H9 (cell line): ENCODE data around the gene ADAR. TPM values are rescaled to one million over a fixed set of nuclear protein-coding genes. Genes with fewer than 3 reads are reported as not detected.

Source experiments
- DNase-seq: peaks from one replicate; pipeline ENCODE4 v3.0.0-alpha.2; 2017
- H2AFZ ChIP-seq: one replicate; pipeline ENCODE4 v1.6.1; 2013; ENCODE audit warnings: mild to moderate bottlenecking, low read length, control low read depth, moderate library complexity
- H2AK5ac ChIP-seq: 2 replicates; pipeline ENCODE4 v1.6.1; 2013; ENCODE audit warnings: low read length, control low read depth, mixed read lengths; ENCODE audit not compliant: insufficient read length
- H2BK120ac ChIP-seq: one replicate; pipeline ENCODE4 v1.6.1; 2013; ENCODE audit warnings: low read depth, mild to moderate bottlenecking, low read length, control low read depth, inconsistent platforms; ENCODE audit not compliant: poor library complexity, severe bottlenecking
- H2BK12ac ChIP-seq: 2 replicates; pipeline ENCODE4 v1.6.1; 2013; ENCODE audit warnings: low read length, control low read depth, mixed read lengths, low read depth; ENCODE audit not compliant: insufficient read length
- H2BK15ac ChIP-seq: 2 replicates; pipeline ENCODE4 v1.6.1; 2013; ENCODE audit warnings: low read depth, low read length, control low read depth
- H2BK20ac ChIP-seq: one replicate; pipeline ENCODE4 v1.6.1; 2013; ENCODE audit warnings: low read depth, mild to moderate bottlenecking, low read length, control low read depth, inconsistent platforms; ENCODE audit not compliant: poor library complexity, severe bottlenecking
- H2BK5ac ChIP-seq: 2 replicates; pipeline ENCODE4 v1.6.1; 2013; ENCODE audit warnings: low read length, control low read depth, mixed read lengths; ENCODE audit not compliant: insufficient read length
- H3K14ac ChIP-seq: 2 replicates; pipeline ENCODE4 v1.6.1; 2013; ENCODE audit warnings: low read length, control low read depth; ENCODE audit not compliant: insufficient read depth
- H3K18ac ChIP-seq: 2 replicates; pipeline ENCODE4 v1.6.1; 2013; ENCODE audit warnings: low read depth, mild to moderate bottlenecking, mixed read lengths, low read length, control low read depth; ENCODE audit not compliant: insufficient read length
- H3K23ac ChIP-seq: 2 replicates; pipeline ENCODE4 v1.6.1; 2013; ENCODE audit warnings: low read length, control low read depth, mixed read lengths, low read depth; ENCODE audit not compliant: insufficient read length
- H3K23me2 ChIP-seq: 2 replicates; pipeline ENCODE4 v1.6.1; 2013; ENCODE audit warnings: low read depth, mild to moderate bottlenecking, mixed read lengths, low read length, control low read depth; ENCODE audit not compliant: insufficient read length, poor library complexity, severe bottlenecking
- H3K27ac ChIP-seq: 2 replicates; pipeline ENCODE4 v1.5.1; 2013; ENCODE audit warnings: low read length, control low read depth, mixed read lengths, low read depth; ENCODE audit not compliant: insufficient read length
- H3K27me3 ChIP-seq: 2 replicates; pipeline ENCODE4 v1.6.1; 2013; ENCODE audit warnings: low read length, control low read depth, inconsistent platforms; ENCODE audit not compliant: insufficient read depth
- H3K4ac ChIP-seq: 2 replicates; pipeline ENCODE4 v1.6.1; 2013; ENCODE audit warnings: low read depth, mild to moderate bottlenecking, control low read depth, inconsistent platforms, low read length, moderate library complexity
- H3K4me1 ChIP-seq: 2 replicates; pipeline ENCODE4 v1.6.1; 2013; ENCODE audit warnings: low read length, control low read depth, inconsistent platforms; ENCODE audit not compliant: insufficient read depth
- H3K4me2 ChIP-seq: 2 replicates; pipeline ENCODE4 v1.6.1; 2013; ENCODE audit warnings: low read length, control low read depth, mixed read lengths; ENCODE audit not compliant: insufficient read length, insufficient read depth
- H3K56ac ChIP-seq: 2 replicates; pipeline ENCODE4 v1.6.1; 2013; ENCODE audit warnings: low read depth, mild to moderate bottlenecking, mixed read lengths, low read length, control low read depth; ENCODE audit not compliant: insufficient read length
- H3K79me1 ChIP-seq: 2 replicates; pipeline ENCODE4 v1.6.1; 2013; ENCODE audit warnings: low read depth, mild to moderate bottlenecking, moderate library complexity, low read length, control low read depth, inconsistent platforms; ENCODE audit not compliant: insufficient read depth, poor library complexity, severe bottlenecking
- H3K79me2 ChIP-seq: 2 replicates; pipeline ENCODE4 v1.6.1; 2013; ENCODE audit warnings: low read length, control low read depth, inconsistent platforms; ENCODE audit not compliant: insufficient read depth
- H3K9ac ChIP-seq: 2 replicates; pipeline ENCODE4 v1.6.1; 2013; ENCODE audit warnings: low read length, control low read depth, mixed read lengths; ENCODE audit not compliant: insufficient read length; ENCODE audit errors: extremely low read depth
- H3K9me3 ChIP-seq: one replicate; pipeline ENCODE4 v1.6.1; 2013; ENCODE audit warnings: low read depth, low read length, inconsistent platforms; ENCODE audit not compliant: control insufficient read depth
- H3T11ph ChIP-seq: one replicate; pipeline ENCODE4 v1.6.1; 2013; ENCODE audit warnings: mild to moderate bottlenecking, low read length, control low read depth, inconsistent platforms
- H4K20me1 ChIP-seq: one replicate; pipeline ENCODE4 v1.6.1; 2013; ENCODE audit not compliant: control insufficient read depth, insufficient read length, insufficient read depth
- H4K5ac ChIP-seq: 2 replicates; pipeline ENCODE4 v1.6.1; 2013; ENCODE audit warnings: low read depth, mild to moderate bottlenecking, mixed read lengths, low read length, control low read depth; ENCODE audit not compliant: insufficient read length
- H4K8ac ChIP-seq: replicated peaks from 2 replicates; pipeline ENCODE4 v1.6.1; 2013; ENCODE audit warnings: low read length, control low read depth, mixed read lengths, low read depth; ENCODE audit not compliant: insufficient read length
- H4K91ac ChIP-seq: 2 replicates; pipeline ENCODE4 v1.6.1; 2013; ENCODE audit warnings: low read depth, mild to moderate bottlenecking, moderate library complexity, mixed read lengths, low read length, control low read depth; ENCODE audit not compliant: insufficient read length
- H3K27ac Mint-ChIP-seq, 3 experiments: 2 replicates in 2 of 3; 3 replicates in 1 of 3; pipeline ENCODE4 v1.8.0; 2020 to 2021; ENCODE audit warnings: mixed read lengths in 3 of 3, mild to moderate bottlenecking in 1 of 3, moderate library complexity in 1 of 3
- H3K27me3 Mint-ChIP-seq: 2 replicates; pipeline ENCODE4 v1.8.0; 2021; ENCODE audit warnings: low read depth, mild to moderate bottlenecking, moderate library complexity, mixed read lengths
- H3K36me3 Mint-ChIP-seq, 3 experiments: 2 replicates in 2 of 3; 3 replicates in 1 of 3; pipeline ENCODE4 v1.8.0; 2020 to 2021; ENCODE audit warnings: low read depth in 3 of 3, mixed read lengths in 3 of 3; ENCODE audit not compliant: insufficient read depth in 1 of 3
- H3K4me1 Mint-ChIP-seq, 2 experiments: 2 replicates each; pipeline ENCODE4 v1.8.0; 2020; ENCODE audit warnings: mixed read lengths in 2 of 2
- H3K4me3 Mint-ChIP-seq, 2 experiments: 2 replicates in 1 of 2; 3 replicates in 1 of 2; pipeline ENCODE4 v1.8.0; 2020 to 2021; ENCODE audit warnings: mild to moderate bottlenecking in 2 of 2, mixed read lengths in 2 of 2, moderate library complexity in 1 of 2
- H3K9me3 Mint-ChIP-seq, 2 experiments: 2 replicates in 1 of 2; 3 replicates in 1 of 2; pipeline ENCODE4 v1.8.0; 2020; ENCODE audit warnings: mild to moderate bottlenecking in 2 of 2, mixed read lengths in 2 of 2, moderate library complexity in 1 of 2
- CTCF ChIP-seq: fragments of 200-600 bp; sonication (generic); conservative IDR thresholded peaks from 3 replicates; pipeline ENCODE4 v1.8.0; 2021; ENCODE audit warnings: antibody characterized with exemption, mild to moderate bottlenecking
- WGBS: extraction: QIAGEN DNeasy Blood & Tissue Kit; methylation state at CpG from one replicate; pipeline ENCODE4 v1.1.7; 2013; ENCODE audit warnings: missing lambda C conversion rate, low lambda C conversion rate, mixed read lengths; ENCODE audit not compliant: insufficient read length; ENCODE audit errors: extremely low coverage; 5-methylcytosine and 5-hydroxymethylcytosine counted together
- total RNA-seq: library from RNA; stranded (reverse); gene quantifications from 2 replicates; pipeline ENCODE4 v1.2.1, GENCODE V29; 2021

Gene ADAR
- total RNA-seq, 1 experiment from 2014 or later = 236 TPM

- DNase-seq = peak; percentile 94
- H3K27me3 ChIP-seq = no peaks in the 10 kb centered on the region
- H3T11ph ChIP-seq = no peak overlapping the region
- no peaks in the 10 kb centered on the region; the same call in 1 of the 2 replicates for H3K4me1 ChIP-seq
- peak overlapping the region; percentile 76 to 81 for H3K4me3 Mint-ChIP-seq
- H3K36me3 Mint-ChIP-seq = peaks cover 18 to 25% (median 19%) of the 10 kb centered on the region in 3 experiments; a peak in 6 of 7 replicates
- H3K23ac ChIP-seq = no peak overlapping the region
- no peak overlapping the region for H4K91ac ChIP-seq
- no peaks in the 10 kb centered on the region for H4K20me1 ChIP-seq
- H3K9me3 ChIP-seq = no peaks in the 10 kb centered on the region
- no peak overlapping the region for H3K27ac ChIP-seq
- no peak overlapping the region for H2BK5ac ChIP-seq
- H2BK20ac ChIP-seq = no peak overlapping the region
- TF ChIP-seq CTCF = peak; percentile 97
- H2AK5ac ChIP-seq = no peak overlapping the region
- H3K18ac ChIP-seq = no peak overlapping the region
- no peak overlapping the region for H3K14ac ChIP-seq
- peak overlapping the region; percentile 55 to 90 (median 83); a peak in 5 of 7 replicates for H3K27ac Mint-ChIP-seq
- H4K8ac ChIP-seq = no peak overlapping the region
- peaks cover 9% of the 10 kb centered on the region; the same call in 1 of the 2 replicates for H3K79me2 ChIP-seq
- peaks cover 5% of the 10 kb centered on the region for H3K79me1 ChIP-seq
- H3K9me3 Mint-ChIP-seq = peaks cover 0 to 4% of the 10 kb centered on the region in 2 experiments; a peak in 1 of 5 replicates
- no peak overlapping the region for H2BK12ac ChIP-seq
- no peak overlapping the region for H3K56ac ChIP-seq
- no peak overlapping the region for H3K9ac ChIP-seq
- H2BK15ac ChIP-seq = no peak overlapping the region
- H3K4ac ChIP-seq = no peak overlapping the region
- H4K5ac ChIP-seq = no peak overlapping the region
- H3K4me1 Mint-ChIP-seq = peaks cover 24 to 26% of the 10 kb centered on the region in 2 experiments
- WGBS = no CpG with 5 or more reads among the region's 13 CpGs
- no peaks in the 10 kb centered on the region for H3K27me3 Mint-ChIP-seq
- H2BK120ac ChIP-seq = no peak overlapping the region
- H3K23me2 ChIP-seq = peaks cover 11% of the 10 kb centered on the region
- no peak overlapping the region for H2AFZ ChIP-seq
- H3K4me2 ChIP-seq = peak overlapping the region; percentile 12
These were observed 48.4 kb downstream of the ADAR start for GRCh38 chr1:154559466-154560044.
